HG03439 (cell line): ENCODE measurements around the gene MRC2.

Experiments
- ATAC-seq: cut with Tn5 transposase; IDR thresholded peaks from one replicate; pipeline ENCODE4 v1.9.1; 2021; ENCODE audit warnings: mild to moderate bottlenecking, moderate library complexity; ENCODE audit not compliant: unreplicated experiment

Gene MRC2

DNA sequence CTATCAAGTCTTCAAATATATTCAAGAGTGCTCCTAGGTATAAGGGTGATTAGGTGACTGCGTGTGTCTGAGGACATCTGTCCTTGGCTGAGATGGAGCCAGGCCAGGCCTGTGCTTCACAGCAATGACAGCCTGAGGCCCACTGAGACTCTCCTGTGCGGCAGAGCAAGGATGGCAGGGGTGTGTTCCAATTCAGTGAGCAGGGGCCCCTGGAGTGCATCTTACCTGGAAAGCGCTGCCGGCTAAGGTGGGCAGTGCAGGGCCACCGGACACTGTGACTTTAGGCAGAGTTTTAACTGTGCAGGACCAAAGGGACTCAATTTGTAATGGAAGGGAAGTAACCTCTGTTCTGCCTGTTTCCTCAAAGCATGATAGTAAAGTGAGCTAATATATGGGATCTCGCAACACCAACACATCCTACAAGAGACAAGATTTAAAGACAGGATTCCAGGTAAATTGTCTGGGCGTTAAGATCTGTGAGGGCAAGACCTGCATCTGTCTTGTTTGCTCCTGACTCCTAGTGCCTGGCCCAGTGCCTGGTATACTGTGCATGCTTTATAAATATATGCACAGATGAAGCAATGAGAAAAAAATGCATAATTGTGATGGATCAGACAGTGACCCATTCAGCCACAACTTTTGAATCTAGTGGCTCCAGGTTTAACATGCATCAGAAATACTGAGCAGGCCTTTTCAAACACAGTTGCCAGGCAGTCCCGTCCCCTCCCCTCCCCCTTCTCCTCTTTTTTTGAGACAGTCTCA lies 86.7 kb downstream of the MRC2 start:
- no peak for ATAC-seq

DNA sequence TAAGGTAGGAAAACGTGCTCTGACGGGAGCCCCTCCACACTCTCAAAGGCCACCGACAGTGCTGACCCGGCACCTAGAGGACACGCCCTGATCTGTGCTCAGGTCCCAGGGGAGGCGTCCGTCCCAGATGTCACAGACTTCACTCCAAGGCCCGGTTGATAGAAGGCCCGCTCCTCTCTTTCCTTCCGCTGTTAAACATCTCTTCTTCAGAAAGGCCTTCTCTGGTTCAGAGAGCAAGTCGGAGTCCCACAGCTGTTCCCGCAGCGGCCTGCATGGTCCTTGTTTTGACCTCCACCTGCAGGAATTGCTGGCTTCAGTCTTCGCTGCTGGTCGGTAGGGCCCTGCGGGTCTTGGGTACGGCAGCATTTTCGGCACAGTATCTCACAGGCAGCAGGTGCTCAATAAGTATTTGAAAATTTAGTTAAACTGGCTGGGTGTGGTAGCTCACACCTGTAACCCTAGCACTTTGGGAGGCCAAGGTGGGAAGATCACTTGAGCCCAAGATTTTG lies 88.5 kb downstream of the MRC2 start:
- no peak for ATAC-seq

DNA sequence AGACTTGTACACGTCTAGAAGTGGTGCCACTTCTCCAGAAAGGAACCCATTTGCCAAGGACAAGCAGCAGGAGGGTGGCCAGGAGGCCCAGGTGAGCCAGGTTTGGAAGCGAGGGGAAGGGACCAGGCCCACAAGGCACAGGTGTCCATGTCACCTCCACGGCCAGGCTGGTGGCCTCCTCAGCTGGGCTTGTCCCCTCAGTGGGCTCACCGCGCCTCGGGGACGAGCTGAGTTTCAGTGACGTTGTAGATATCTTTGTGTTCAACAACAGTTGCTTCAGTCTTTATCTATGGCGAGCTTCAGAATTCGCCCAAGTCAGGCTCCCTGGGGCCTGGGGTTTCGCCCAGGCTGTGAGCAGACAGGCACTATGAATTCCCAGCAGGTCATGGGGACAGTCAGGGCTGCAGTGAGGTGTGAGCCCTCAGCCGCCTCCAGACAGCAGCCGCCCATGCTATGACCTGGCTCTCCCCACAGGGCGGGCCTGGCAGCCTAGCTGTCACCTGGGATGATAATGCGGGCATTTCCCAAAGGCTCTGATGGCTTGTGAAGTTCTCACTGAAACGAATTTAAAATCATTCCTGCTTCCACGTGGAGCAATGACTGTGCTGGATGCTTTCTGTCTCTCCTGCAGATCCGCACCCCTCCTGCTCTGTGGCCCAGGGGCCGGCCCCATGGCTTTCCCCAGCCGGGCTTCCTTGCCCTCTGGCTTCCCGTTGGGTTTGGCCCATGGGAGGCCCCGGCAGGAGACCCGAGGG lies 89.5 kb downstream of the MRC2 start:
- no peak for ATAC-seq

DNA sequence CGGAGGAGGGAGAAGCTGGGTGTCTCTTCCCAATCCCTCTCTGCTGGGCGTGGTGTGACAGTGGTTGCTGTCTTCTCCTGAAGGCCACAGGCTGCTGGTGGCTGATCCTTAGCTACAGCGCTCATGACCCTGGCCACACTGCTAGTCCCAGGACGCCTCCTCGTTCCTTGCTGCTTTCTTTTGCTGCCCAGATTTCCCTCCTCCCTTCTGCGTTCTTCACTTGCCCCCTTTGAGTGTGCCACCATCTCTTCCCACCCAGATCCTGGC lies 90.1 kb downstream of the MRC2 start:
- ATAC-seq, result no peak

DNA sequence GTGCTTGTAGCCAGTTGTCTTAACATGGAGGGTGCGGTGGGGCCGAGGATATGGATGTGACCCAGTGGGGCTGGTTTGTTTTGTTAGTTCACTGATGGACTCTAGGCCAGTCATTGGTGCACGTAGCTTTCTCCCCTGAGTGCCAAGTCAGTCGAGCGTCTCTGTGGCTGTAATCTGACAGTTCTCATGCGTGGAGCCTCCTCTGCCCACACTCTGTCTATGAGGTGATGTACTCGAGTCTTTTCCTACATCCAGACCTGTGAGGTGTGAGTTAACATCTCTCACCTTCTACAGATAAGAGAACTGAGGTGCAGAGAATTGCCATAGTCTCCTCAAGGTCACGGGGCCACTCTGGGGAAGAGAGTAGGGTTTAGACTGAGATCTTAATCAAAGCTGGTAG lies 90.4 kb downstream of the MRC2 start:
- no peak for ATAC-seq

- no peak for ATAC-seq
Observed at GRCh38 chr17:62718429-62718828, 91.0 kb downstream of the MRC2 start.

DNA sequence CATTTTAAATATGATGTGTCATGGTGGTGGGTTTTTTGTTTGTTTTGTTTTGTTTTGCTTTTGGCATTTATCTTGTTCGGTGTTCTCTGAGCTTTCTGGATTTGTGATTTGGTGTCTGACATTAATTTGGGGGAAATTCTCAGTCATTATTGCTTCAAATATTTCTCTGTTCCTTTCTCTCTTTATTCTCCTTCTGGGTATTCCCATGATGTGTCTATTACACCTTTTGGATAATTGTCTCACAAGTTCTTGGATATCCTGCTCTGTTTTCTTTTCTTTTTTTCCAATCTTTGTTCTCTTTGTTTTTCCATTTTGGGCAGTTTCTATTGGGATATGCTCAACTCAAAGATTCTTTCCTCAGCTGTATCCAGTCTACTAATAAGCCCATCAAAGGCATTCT lies 92.1 kb downstream of the MRC2 start:
- ATAC-seq, result no peak

DNA sequence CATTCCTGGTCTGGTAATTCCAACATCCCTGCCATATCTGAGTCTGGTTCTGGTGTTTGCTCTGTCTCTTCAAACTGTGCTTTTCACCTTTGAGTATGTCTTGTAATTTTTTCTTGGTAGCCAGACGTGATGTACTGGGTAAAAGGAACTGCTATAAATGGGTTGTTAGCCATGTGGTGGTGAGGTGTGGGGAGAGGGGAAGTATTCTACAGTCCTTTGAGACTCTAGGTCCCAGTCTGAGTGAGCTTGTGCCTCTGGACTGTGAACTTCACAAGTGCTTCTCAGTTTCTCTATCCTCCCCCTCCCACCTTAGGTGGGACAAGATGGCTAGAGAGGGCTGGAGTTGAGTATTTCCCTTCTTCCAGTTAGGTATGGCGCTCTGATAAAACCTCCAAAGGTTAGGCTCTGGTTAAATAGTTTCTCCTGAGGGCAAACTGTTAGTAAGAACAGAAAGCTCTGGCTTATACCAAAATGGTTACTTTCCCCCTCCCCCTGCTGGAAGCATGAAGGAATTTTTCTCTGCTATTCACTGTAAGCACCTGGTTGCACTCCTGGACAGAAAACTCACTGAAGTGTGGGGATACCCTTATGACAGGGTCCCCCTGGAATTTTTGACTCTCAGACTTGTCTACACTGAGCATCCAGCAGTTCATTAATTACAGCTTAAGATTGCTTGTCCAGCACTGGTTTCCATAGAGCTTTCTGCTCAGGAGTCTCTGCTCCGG lies 92.8 kb downstream of the MRC2 start:
- ATAC-seq, result no peak

DNA sequence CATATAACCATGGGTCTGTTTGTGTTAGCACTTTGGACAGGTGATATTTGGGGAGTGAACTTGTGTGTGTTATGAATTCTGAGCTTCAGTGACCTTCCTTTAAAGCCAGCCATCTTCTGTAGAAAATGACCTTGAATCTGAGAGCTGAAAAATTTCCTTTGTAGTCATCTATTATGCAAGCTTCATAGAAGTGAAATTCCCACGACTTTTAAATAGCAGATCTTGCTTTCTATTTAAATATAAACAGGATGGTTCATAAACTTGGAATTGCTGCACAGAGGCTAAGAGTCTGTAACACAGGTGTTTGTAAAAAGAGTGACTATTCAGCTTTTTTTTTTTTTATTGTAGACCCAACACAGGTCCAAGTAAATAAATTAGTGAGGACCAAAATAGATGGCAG lies 95.2 kb downstream of the MRC2 start:
- no peak for ATAC-seq

DNA sequence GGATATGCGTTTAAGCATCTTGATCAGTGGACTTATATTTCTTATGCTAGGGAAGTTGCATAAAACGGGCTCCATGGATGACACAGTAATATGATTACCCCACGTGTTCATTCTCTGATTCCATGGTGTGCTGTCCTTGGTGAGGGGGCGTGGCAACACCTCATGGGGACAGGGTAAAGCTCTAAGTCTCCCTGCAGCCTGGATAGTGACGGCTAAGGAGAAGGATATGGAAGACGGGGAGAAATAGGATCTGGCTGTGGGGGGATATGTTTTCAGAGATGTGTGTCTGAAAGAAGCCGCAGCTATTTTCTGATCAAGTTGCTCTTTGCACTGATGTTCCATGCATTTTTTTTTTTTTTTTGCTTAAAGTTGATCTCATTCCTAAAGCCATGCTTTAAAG lies 96.4 kb downstream of the MRC2 start:
- ATAC-seq, result no peak

DNA sequence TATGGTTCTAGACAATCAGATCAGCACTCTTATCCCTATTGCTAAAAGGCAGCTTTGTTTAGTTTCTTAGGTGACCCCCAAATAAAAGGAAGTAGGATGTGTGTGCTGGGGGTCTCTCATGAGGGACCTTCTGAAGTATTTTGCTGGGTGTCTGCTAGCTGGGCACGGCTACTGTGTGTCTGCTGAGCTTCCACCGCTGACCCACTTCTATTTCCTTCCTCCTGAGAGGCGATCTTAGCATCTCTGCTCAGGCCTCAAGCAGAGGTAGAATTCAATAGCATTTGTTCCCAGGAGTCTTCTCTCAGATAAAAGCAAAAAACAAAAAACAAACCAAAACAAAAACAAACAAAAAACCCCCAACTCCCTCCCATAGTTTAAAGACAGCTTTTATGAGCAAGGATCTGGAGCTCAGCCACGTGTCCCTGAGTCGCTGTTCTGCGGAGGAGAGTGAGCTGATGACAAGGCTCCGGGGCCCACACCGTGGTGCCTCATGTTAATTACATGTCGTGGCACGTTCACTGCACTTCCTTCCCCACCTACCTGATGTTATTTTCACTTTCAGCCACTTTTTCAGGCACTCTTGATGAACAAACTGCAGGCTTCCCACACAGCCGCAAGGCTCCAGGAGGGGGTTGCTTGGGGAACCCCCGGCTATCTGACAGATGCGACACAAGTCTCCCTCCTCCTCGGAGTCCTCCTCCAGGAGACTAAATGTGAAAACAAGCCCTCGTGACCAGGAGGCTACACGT lies 97.1 kb downstream of the MRC2 start:
- peak; percentile 93 for ATAC-seq

DNA sequence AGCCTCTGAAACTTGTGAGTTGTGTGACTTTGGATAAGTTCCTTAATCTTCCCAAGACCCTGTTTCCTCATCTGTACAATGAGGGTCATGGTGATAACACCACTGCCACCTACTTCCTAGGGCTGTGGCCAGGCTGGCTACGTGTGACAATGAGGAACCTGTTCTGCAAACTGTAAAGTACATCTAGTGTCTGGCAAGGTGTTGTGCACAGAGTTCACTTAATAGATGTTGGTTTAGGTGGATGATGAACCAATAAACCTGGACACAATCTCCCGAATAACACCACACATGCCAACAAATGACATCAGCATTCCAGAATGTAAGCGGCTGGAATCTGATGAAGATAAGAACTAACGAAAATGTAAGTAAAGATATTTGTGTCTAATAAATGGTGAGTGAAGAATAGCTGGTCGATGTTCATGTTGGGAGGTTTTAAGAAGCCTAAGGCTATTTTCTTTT lies 98.3 kb downstream of the MRC2 start:
- ATAC-seq, result no peak

DNA sequence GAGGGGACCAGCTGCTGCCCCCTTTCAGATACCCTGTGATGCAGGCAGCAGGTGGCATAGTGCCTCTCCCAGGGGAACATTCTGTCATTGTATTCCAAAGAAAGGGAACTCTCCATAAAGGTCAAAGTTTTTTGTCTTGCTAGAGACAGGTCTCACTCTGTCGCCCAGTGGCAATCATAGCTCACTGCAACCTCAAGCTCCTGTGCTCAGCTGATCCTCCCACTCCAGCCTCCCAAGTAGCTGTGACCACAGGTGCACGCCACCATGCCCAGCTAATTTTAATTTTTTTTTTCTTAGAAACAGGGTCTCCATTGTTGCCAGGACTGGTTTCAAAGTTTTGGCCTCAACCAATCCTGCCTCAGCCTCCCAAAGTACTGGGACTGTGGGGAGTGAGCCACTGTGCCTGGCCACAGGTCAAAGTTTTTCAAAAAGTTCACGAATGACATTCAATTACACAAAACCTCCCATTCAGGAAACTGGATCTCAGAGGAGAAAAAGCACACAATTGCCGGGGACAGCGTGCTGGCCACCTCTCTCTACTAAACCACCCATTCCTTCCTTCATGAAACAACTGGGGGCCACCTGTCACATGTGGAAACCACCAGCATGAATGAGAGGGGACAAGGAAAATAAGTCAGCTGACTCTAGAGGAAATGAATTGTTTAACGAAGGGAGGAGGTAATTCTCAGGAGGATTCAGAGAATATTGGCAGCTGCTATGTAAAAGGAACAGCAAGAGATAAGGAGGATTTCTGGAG lies 100.6 kb downstream of the MRC2 start:
- ATAC-seq, result no peak

GRCh38 chr17:62732125-62732524 lies 104.7 kb downstream of the MRC2 start:
- ATAC-seq, result no peak

DNA sequence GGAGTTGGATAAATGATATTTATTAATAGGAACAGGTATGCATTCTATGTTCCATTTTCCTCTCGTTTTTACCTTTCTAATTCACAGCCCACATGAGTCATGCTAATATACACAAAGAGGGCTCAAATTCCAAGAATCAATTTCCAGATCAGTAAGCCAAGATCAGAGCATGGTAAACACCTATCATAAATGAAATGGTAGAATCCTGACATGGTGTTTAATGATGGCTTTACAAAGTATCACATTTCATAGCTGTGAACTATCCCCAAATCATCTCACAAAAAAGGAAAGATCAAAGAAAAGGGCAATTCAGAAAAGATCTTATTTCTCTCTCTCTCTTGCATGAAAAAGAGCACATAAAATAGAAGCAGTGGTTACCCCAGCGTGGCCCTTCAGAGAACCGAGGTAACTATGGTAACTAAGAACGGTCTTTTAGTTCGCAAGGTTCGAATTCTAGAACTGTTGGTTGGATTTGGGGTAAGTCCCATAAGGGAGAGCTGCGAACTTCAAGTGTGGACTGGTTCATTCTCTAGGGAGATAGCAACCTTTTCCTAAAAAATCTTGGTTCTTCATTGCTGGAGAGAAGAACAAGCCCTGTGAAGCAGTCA lies 107.7 kb downstream of the MRC2 start:
- ATAC-seq, result no peak

DNA sequence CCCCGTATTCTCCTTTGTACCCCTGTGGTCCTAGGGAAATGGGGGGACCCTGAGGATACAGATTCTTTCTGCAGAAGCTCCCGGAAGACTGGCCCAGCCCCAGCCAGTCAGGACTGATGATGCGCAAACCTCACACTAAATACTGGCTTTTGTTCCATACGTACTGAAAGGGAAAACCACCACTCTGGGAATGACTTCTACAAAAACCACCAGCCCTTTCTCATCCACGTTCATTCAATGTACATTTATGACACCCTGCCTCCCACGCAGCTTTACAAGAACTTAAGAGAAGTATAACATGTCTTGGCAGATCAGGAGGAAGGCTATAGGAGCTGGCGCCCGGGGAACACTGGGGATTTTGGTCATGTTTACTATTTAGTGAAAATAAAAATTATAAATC lies 110.0 kb downstream of the MRC2 start:
- no peak for ATAC-seq

- no peak for ATAC-seq
Observed at GRCh38 chr17:62738281-62738680, 110.8 kb downstream of the MRC2 start.

DNA sequence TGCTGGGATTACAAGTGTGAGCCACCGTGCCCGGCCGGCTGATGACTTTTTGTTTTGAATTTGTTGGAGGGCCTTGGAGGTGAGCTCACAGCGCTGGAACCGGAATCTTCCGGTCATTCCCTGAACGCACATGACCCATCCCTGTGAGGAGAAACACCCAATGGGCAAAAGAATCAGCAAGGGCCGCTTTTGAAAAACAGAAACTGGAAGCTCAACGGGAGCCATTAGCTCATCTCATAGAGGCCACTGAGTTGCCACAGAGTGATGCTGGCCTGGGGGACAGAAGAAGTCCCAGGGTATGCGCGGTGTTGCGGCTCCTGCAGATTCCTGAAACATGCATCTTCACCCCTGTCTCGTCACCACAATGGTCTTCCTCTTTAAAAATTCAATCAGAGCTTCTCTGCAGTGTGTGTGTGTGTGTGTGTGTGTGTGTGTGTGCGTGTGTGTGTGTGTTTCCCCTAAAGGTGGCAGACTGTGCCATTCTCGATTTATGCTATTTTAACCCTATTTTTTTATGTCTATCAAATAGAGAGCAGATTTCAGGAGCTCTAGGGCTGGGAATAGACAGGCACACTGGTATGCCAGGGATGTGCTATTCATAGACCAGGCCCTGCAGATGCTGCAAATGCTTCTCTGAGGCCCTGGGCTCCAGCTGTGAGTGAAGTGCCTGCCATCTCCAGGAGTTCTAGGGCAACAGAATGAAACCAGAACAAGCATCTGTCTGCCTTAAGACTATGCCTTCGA lies 112.3 kb downstream of the MRC2 start:
- no peak for ATAC-seq

DNA sequence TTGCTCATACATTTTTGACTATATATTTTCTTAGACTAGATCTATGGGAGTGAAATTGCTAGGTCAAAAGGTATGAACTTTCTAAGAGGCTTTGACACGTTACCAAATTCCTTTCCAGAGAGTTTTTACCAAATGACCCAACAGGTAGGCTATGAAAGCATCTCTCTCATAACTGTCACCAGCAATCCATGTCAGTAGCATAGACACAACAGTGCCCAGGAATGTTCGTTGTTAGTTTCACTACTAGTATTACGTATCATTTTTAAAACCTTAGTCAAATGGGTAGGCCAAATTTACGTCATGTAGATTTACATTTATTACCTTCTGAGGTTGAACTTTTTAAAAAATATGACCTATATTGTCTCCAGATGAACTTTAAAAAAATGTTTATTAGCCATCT lies 113.8 kb downstream of the MRC2 start:
- no peak for ATAC-seq
